Amygdala (tissue), 56 donors: Measurements from ENCODE around the gene HS3ST5.

Source experiments
- DNase-seq, 56 donors: peaks; one replicate each; lab custom pipeline; 2025; lab: John Stamatoyannopoulos, UW

The HS3ST5 gene

GRCh38 chr6:114202389-114202788 is 140.4 kb downstream of the HS3ST5 start:
- DNase-seq: no peak

GRCh38 chr6:114200891-114201290 is 141.9 kb downstream of the HS3ST5 start:
- DNase-seq: no peak

GRCh38 chr6:114195631-114196403 is 147.0 kb downstream of the HS3ST5 start:
- no peak for DNase-seq

GRCh38 chr6:114195027-114195365 is 147.8 kb downstream of the HS3ST5 start:
- no peak for DNase-seq

GRCh38 chr6:114194362-114195026 is 148.3 kb downstream of the HS3ST5 start:
- DNase-seq: peak in 1 of 56 donors; percentile 9

GRCh38 chr6:114187563-114187962 is 155.3 kb downstream of the HS3ST5 start:
- no peak for DNase-seq

- no peak for DNase-seq
Observed at GRCh38 chr6:114181664-114182063, 161.2 kb downstream of the HS3ST5 start.

GRCh38 chr6:114179411-114179810 is 163.4 kb downstream of the HS3ST5 start:
- no peak for DNase-seq

- DNase-seq: no peak
Observed at GRCh38 chr6:114176726-114177125, 166.1 kb downstream of the HS3ST5 start.

- DNase-seq: no peak
Observed at GRCh38 chr6:114172576-114173260, 170.1 kb downstream of the HS3ST5 start.

- no peak for DNase-seq
Observed at GRCh38 chr6:114171473-114171872, 171.3 kb downstream of the HS3ST5 start.

- no peak for DNase-seq
Observed at GRCh38 chr6:114170958-114171387, 171.8 kb downstream of the HS3ST5 start.

GRCh38 chr6:114170372-114170771 is 172.5 kb downstream of the HS3ST5 start:
- DNase-seq: no peak

GRCh38 chr6:114169763-114170162 is 173.1 kb downstream of the HS3ST5 start:
- DNase-seq: no peak

GRCh38 chr6:114167583-114168576 is 174.9 kb downstream of the HS3ST5 start:
- DNase-seq: peak in 1 of 56 donors; percentile 3

GRCh38 chr6:114164207-114164606 is 178.6 kb downstream of the HS3ST5 start:
- DNase-seq: no peak

- DNase-seq: no peak
Observed at GRCh38 chr6:114162691-114163347, 180.0 kb downstream of the HS3ST5 start.

GRCh38 chr6:114160881-114161280 is 181.9 kb downstream of the HS3ST5 start:
- no peak for DNase-seq

- no peak for DNase-seq
Observed at GRCh38 chr6:114159727-114160126, 183.1 kb downstream of the HS3ST5 start.
